Parathyroid adenoma (tissue), 2 donors: Measurements from ENCODE around the gene SLC8B1.

Experiments used
- H2AFZ ChIP-seq: fragments of 300-600 bp; sonication (generic); one replicate; pipeline ENCODE4 v1.7.0; 2017; ENCODE audit warnings: antibody characterized with exemption, mild to moderate bottlenecking
- H3K27ac ChIP-seq: fragments of 300-600 bp; sonication (generic); one replicate; pipeline ENCODE4 v1.7.0; 2017
- H3K27me3 ChIP-seq: fragments of 300-600 bp; sonication (generic); one replicate; pipeline ENCODE4 v1.7.0; 2017; ENCODE audit warnings: low read length; ENCODE audit not compliant: control insufficient read depth, insufficient read depth
- H3K36me3 ChIP-seq: fragments of 300-600 bp; sonication (generic); one replicate; pipeline ENCODE4 v1.7.0; 2017; ENCODE audit warnings: low read length; ENCODE audit not compliant: control insufficient read depth, insufficient read depth
- H3K4me1 ChIP-seq: fragments of 300-600 bp; sonication (generic); one replicate; pipeline ENCODE4 v1.7.0; 2017; ENCODE audit warnings: control low read depth
- H3K4me2 ChIP-seq: fragments of 300-600 bp; sonication (generic); one replicate; pipeline ENCODE4 v1.7.0; 2017; ENCODE audit warnings: low read length
- H3K4me3 ChIP-seq: fragments of 300-600 bp; sonication (generic); one replicate; pipeline ENCODE4 v1.7.0; 2017; ENCODE audit warnings: low read depth, low read length
- H3K79me2 ChIP-seq: fragments of 300-600 bp; sonication (generic); one replicate; pipeline ENCODE4 v1.7.0; 2017; ENCODE audit warnings: control low read depth
- H3K9ac ChIP-seq: fragments of 300-600 bp; sonication (generic); one replicate; pipeline ENCODE4 v1.7.0; 2017; ENCODE audit warnings: mild to moderate bottlenecking
- H3K9me3 ChIP-seq: fragments of 300-600 bp; sonication (generic); one replicate; pipeline ENCODE4 v1.7.0; 2017; ENCODE audit warnings: low read length; ENCODE audit not compliant: control insufficient read depth
- TF ChIP-seq, protein P1 (sequence below): fragments of 300-600 bp; sonication (generic); IDR thresholded peaks from one replicate; pipeline ENCODE4 v1.7.0; 2017; ENCODE audit warnings: antibody characterized with exemption, mild to moderate bottlenecking
- donor health status: primary hyperparathyroidism.

SLC8B1 gene

DNA sequence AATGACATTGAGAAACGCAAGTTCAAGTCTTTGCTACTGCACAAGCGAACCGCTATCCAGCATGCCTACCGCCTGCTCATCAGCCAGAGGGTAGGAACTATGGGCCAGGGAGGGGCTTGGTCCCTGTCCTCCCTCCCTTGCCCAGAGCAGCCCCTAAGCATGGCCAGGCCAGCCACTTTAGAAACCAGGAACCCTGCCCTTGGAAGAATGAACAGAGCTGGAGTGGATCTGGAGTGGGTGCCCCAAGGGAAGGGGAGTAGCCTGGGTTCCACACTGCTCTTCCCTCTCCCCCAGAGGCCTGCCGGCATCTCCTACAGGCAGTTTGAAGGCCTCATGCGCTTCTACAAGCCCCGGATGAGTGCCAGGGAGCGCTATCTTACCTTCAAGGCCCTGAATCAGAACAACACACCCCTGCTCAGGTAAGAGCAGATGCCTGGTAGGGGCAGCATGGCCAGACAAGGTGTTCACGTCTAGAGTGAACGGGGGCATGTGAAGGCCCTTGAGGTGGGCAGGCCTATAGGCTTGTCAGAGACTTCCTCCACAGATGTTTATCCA lies 57.9 kb downstream of the SLC8B1 start:
- Histone ChIP-seq H3K27me3 (no peaks in the 10 kb centered on the region), H3K4me2 (no peak overlapping the region), H3K4me3 (no peak overlapping the region), H3K9ac (no peak overlapping the region), H3K9me3 (no peaks in the 10 kb centered on the region), H3K79me2 (peaks cover 13% of the 10 kb centered on the region), H2AFZ (no peak overlapping the region), H3K27ac (no peak overlapping the region), H3K4me1 (no peaks in the 10 kb centered on the region), H3K36me3 (no peaks in the 10 kb centered on the region)
- TF ChIP-seq, protein P1, sequence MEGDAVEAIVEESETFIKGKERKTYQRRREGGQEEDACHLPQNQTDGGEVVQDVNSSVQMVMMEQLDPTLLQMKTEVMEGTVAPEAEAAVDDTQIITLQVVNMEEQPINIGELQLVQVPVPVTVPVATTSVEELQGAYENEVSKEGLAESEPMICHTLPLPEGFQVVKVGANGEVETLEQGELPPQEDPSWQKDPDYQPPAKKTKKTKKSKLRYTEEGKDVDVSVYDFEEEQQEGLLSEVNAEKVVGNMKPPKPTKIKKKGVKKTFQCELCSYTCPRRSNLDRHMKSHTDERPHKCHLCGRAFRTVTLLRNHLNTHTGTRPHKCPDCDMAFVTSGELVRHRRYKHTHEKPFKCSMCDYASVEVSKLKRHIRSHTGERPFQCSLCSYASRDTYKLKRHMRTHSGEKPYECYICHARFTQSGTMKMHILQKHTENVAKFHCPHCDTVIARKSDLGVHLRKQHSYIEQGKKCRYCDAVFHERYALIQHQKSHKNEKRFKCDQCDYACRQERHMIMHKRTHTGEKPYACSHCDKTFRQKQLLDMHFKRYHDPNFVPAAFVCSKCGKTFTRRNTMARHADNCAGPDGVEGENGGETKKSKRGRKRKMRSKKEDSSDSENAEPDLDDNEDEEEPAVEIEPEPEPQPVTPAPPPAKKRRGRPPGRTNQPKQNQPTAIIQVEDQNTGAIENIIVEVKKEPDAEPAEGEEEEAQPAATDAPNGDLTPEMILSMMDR = no peak

DNA sequence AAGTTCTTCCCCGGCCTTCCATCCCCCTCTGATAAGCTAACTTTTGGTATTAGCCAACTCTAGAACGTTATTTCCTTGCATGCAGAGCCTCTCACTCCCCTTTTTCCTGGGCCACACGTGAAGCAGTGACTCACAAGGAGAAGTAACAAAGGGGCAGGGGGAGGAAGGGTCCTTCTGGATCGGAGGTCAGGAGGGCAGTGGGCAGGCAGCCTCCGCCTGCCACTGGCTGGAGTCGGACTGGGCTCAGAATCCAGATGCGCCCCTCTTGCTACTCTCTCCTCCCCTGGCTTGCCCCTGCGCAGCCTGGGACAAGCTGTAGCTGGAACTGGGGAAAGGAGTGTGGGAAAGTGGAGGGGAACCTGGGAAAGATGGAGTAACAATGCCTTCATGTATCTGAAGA lies 58.6 kb downstream of the SLC8B1 start:
- no peak overlapping the region for H2AFZ ChIP-seq
- TF ChIP-seq, protein P1 = no peak
- H3K27me3 ChIP-seq = no peaks in the 10 kb centered on the region
- H3K4me2 ChIP-seq = no peak overlapping the region
- no peaks in the 10 kb centered on the region for H3K36me3 ChIP-seq
- H3K9ac ChIP-seq = no peak overlapping the region
- no peaks in the 10 kb centered on the region for H3K9me3 ChIP-seq
- H3K4me1 ChIP-seq = no peaks in the 10 kb centered on the region
- no peak overlapping the region for H3K27ac ChIP-seq
- peaks cover 13% of the 10 kb centered on the region for H3K79me2 ChIP-seq
- no peak overlapping the region for H3K4me3 ChIP-seq

GRCh38 chr12:113274848-113275247 lies 60.1 kb downstream of the SLC8B1 start:
- Histone ChIP-seq H3K9me3 (no peaks in the 10 kb centered on the region), H3K79me2 (peaks cover 13% of the 10 kb centered on the region), H3K4me3 (no peak overlapping the region), H2AFZ (no peak overlapping the region), H3K27me3 (no peaks in the 10 kb centered on the region), H3K4me1 (no peaks in the 10 kb centered on the region), H3K27ac (no peak overlapping the region), H3K36me3 (no peaks in the 10 kb centered on the region), H3K4me2 (no peak overlapping the region), H3K9ac (no peak overlapping the region)
- TF ChIP-seq, protein P1 = no peak

DNA sequence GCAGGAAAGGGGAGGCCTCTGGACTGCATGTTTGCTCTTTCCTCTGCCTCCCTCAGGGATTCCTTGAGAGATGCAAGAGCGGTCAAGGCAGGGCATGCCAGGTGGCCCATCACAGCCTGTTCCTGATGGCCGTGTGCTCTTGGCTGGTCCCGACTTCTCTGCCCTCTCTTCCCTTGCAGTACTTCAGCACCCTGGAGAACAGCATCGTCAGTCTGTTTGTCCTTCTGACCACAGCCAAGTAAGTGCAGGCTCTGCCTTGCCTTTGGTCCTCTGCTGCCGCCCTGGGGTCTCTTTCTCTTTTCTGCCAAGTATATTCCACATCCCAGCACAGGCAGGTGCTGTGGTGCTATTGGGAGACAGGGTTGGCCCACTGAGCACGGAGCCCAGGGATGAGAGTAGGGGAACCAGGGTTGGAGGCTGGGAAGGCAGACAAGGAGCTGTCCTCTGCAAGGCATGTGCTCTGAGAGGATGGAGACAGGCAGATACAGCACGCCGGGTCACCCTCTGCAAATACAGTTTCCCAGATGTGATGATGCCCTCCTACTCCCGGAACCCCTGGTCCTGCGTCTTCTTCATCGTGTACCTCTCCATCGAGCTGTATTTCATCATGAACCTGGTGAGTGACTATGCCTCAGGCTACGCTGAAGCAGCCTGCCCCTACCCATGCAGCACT lies 61.7 kb downstream of the SLC8B1 start:
- H3K9ac ChIP-seq = no peak overlapping the region
- no peak overlapping the region for H3K4me3 ChIP-seq
- H3K79me2 ChIP-seq = peaks cover 16% of the 10 kb centered on the region
- H3K4me2 ChIP-seq = no peak overlapping the region
- H3K27ac ChIP-seq = no peak overlapping the region
- no peaks in the 10 kb centered on the region for H3K9me3 ChIP-seq
- H2AFZ ChIP-seq = no peak overlapping the region
- H3K36me3 ChIP-seq = no peaks in the 10 kb centered on the region
- TF ChIP-seq, protein P1 = no peak
- no peaks in the 10 kb centered on the region for H3K27me3 ChIP-seq
- H3K4me1 ChIP-seq = no peaks in the 10 kb centered on the region
